Trophoblast cell (in vitro differentiated cells and primary cell): ENCODE results near the gene ADRB2.

Experiments used
- DNase-seq, 2 donors: peaks; one replicate each; pipeline ENCODE4 v3.0.0-alpha.2; 2016
- H2AFZ ChIP-seq: 2 replicates; pipeline ENCODE4 v1.6.1; 2013; ENCODE audit warnings: low read length, moderate library complexity, mild to moderate bottlenecking; ENCODE audit not compliant: insufficient read depth, poor library complexity
- H2AK5ac ChIP-seq: 2 replicates; pipeline ENCODE4 v1.6.1; 2013; ENCODE audit warnings: mild to moderate bottlenecking, low read length
- H2BK120ac ChIP-seq: 2 replicates; pipeline ENCODE4 v1.6.1; 2013; ENCODE audit warnings: low read length, mild to moderate bottlenecking, moderate library complexity; ENCODE audit not compliant: insufficient read depth, poor library complexity
- H2BK12ac ChIP-seq: 2 replicates; pipeline ENCODE4 v1.6.1; 2013; ENCODE audit warnings: mild to moderate bottlenecking, low read length, moderate library complexity
- H2BK5ac ChIP-seq: 2 replicates; pipeline ENCODE4 v1.6.1; 2013; ENCODE audit warnings: low read length, low read depth, moderate library complexity, mild to moderate bottlenecking; ENCODE audit not compliant: poor library complexity
- H3K14ac ChIP-seq: 2 replicates; pipeline ENCODE4 v1.6.1; 2013; ENCODE audit warnings: mild to moderate bottlenecking, low read length
- H3K18ac ChIP-seq: 2 replicates; pipeline ENCODE4 v1.6.1; 2013; ENCODE audit warnings: mild to moderate bottlenecking, low read length
- H3K23ac ChIP-seq: 2 replicates; pipeline ENCODE4 v1.6.1; 2013; ENCODE audit warnings: low read length
- H3K27ac ChIP-seq: 2 replicates; pipeline ENCODE4 v1.5.1; 2013; ENCODE audit warnings: low read depth, mild to moderate bottlenecking, inconsistent platforms, low read length, moderate library complexity
- H3K27me3 ChIP-seq: 2 replicates; pipeline ENCODE4 v1.6.1; 2013; ENCODE audit warnings: inconsistent platforms, mild to moderate bottlenecking, low read length, moderate library complexity; ENCODE audit not compliant: insufficient read depth
- H3K36me3 ChIP-seq, 2 experiments: 1 replicate in 1 of 2; 2 replicates in 1 of 2; pipeline ENCODE4 v1.6.1; 2013; ENCODE audit warnings: low read length in 2 of 2, mild to moderate bottlenecking in 2 of 2, moderate library complexity in 1 of 2; ENCODE audit not compliant: insufficient read depth in 2 of 2, control insufficient read depth in 1 of 2
- H3K4ac ChIP-seq: 2 replicates; pipeline ENCODE4 v1.6.1; 2013; ENCODE audit warnings: low read depth, mild to moderate bottlenecking, low read length, moderate library complexity
- H3K4me1 ChIP-seq, 2 experiments: 1 replicate in 1 of 2; 2 replicates in 1 of 2; pipeline ENCODE4 v1.6.1; 2013; ENCODE audit warnings: low read length in 2 of 2, mild to moderate bottlenecking in 2 of 2, moderate library complexity in 1 of 2; ENCODE audit not compliant: insufficient read depth in 2 of 2, control insufficient read depth in 1 of 2
- H3K4me2 ChIP-seq: 2 replicates; pipeline ENCODE4 v1.6.1; 2013; ENCODE audit warnings: inconsistent platforms, mild to moderate bottlenecking, low read length, moderate library complexity
- H3K4me3 ChIP-seq: 2 replicates; pipeline ENCODE4 v1.5.1; 2013; ENCODE audit warnings: mild to moderate bottlenecking, low read depth, low read length, inconsistent platforms
- H3K79me1 ChIP-seq: one replicate; pipeline ENCODE4 v1.6.1; 2013; ENCODE audit warnings: low read length
- H3K79me2 ChIP-seq: 2 replicates; pipeline ENCODE4 v1.6.1; 2013; ENCODE audit warnings: low read length, mild to moderate bottlenecking; ENCODE audit not compliant: control insufficient read depth, insufficient read depth, poor library complexity
- H3K9ac ChIP-seq: 2 replicates; pipeline ENCODE4 v1.6.1; 2013; ENCODE audit warnings: mild to moderate bottlenecking, low read length
- H3K9me3 ChIP-seq: 2 replicates; pipeline ENCODE4 v1.6.1; 2013; ENCODE audit warnings: low read depth, mild to moderate bottlenecking, control low read depth, inconsistent platforms, low read length; ENCODE audit not compliant: insufficient read depth
- H4K12ac ChIP-seq: 2 replicates; pipeline ENCODE4 v1.6.1; 2013; ENCODE audit warnings: low read depth, mild to moderate bottlenecking, low read length, moderate library complexity
- H4K8ac ChIP-seq: 2 replicates; pipeline ENCODE4 v1.6.1; 2013; ENCODE audit warnings: low read depth, mild to moderate bottlenecking, low read length, moderate library complexity
- H4K91ac ChIP-seq: one replicate; pipeline ENCODE4 v1.6.1; 2013; ENCODE audit warnings: low read depth, mild to moderate bottlenecking, low read length, moderate library complexity
- WGBS: extraction: QIAGEN DNeasy Blood & Tissue Kit; methylation state at CpG from one replicate; pipeline ENCODE4 v1.1.7; 2013; ENCODE audit warnings: missing lambda C conversion rate; ENCODE audit not compliant: insufficient read length, insufficient coverage; ENCODE audit errors: extremely low coverage; 5-methylcytosine and 5-hydroxymethylcytosine counted together

Gene ADRB2

DNA sequence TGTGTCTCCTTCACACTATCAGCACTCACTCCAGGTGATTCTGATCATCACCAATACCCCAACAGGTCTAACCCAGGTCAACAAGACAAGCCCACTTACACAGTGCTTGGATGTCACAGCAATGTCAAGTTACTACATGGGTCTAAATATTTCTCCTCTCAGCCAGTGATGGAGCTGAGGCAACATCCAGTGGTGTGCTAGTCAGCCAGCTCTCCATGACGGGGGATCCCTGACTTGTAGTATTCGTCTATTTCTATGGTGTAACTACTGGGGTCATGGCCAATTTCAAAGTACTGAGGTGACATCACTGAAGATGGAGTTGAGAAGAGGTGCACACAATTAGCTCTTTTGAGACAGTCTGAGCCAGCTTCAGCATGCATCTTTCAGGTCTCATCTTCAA, 31.1 kb downstream of the ADRB2 start:
- Histone ChIP-seq H3K36me3 (no peaks in the 10 kb centered on the region), H3K4me2 (no peak overlapping the region), H3K27ac (no peak overlapping the region), H3K4me3 (no peak overlapping the region), H4K8ac (no peak overlapping the region), H4K12ac (no peak overlapping the region), H2BK5ac (no peak overlapping the region), H3K4ac (no peak overlapping the region), H2BK12ac (no peak overlapping the region), H3K4me1 (no peaks in the 10 kb centered on the region), H3K9me3 (no peaks in the 10 kb centered on the region), H4K91ac (no peak overlapping the region), H2BK120ac (no peak overlapping the region), H2AK5ac (no peak overlapping the region), H3K23ac (no peak overlapping the region), H3K27me3 (no peaks in the 10 kb centered on the region), H3K9ac (no peak overlapping the region), H3K79me2 (no peaks in the 10 kb centered on the region), H3K14ac (no peak overlapping the region), H2AFZ (no peak overlapping the region), H3K18ac (no peak overlapping the region), H3K79me1 (no peaks in the 10 kb centered on the region)
- no peak for DNase-seq
- WGBS = no CpG with 5 or more reads among the region's 2 CpGs

DNA sequence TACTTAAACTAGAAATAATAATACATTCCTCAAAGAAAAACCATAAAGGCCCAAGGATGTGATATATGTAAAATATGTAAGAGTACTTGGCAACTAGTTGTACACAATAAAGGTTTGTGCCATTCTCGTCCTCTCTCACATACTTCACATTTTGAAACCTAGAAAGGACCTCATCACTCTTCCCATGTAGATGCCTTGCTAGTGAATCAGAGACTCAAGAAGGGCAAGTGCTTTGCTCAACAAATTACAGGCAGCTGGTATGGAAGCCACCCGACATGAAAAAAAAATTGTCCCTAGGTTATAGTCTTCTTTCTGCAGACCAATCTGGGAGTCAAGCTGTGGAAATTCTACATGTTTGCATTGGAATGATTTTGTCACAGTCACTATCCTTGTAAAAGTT, 31.7 kb downstream of the ADRB2 start:
- H4K91ac ChIP-seq = no peak overlapping the region
- WGBS = no CpG with 5 or more reads among the region's 2 CpGs

DNA sequence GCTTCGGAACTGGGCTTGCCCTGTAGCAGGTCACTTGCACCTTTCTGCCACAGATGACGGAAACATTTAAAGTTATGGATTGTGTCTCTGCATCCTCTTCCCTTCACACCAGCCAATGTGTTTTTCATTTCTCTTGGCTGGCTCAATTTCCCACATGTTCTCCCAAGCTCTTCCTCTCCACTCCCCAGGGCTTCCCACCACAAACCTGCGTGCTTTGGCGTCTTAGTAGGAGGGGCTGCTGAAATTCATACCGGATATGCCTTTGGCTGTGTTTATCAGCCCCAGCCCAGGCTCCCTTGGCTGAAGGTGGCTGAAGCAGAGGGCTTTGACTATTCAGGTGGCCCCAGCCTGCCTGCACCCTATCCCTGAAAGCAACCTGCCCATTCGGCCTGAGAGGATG, 32.1 kb downstream of the ADRB2 start:
- Histone ChIP-seq H3K4me3 (no peak overlapping the region), H2AFZ (no peak overlapping the region), H2BK12ac (no peak overlapping the region), H3K79me1 (no peaks in the 10 kb centered on the region), H4K12ac (no peak overlapping the region), H2BK120ac (no peak overlapping the region), H3K4me2 (no peak overlapping the region), H3K18ac (no peak overlapping the region), H3K4me1 (no peaks in the 10 kb centered on the region), H3K14ac (no peak overlapping the region), H3K9ac (no peak overlapping the region), H3K9me3 (no peaks in the 10 kb centered on the region), H4K8ac (no peak overlapping the region), H4K91ac (no peak overlapping the region), H3K23ac (no peak overlapping the region), H2AK5ac (no peak overlapping the region), H3K4ac (no peak overlapping the region), H3K27me3 (no peaks in the 10 kb centered on the region), H3K79me2 (no peaks in the 10 kb centered on the region), H2BK5ac (no peak overlapping the region), H3K36me3 (no peaks in the 10 kb centered on the region), H3K27ac (no peak overlapping the region)
- DNase-seq = no peak
- no CpG with 5 or more reads among the region's 6 CpGs for WGBS

More for the DNA sequence above, 31.7 kb downstream of the ADRB2 start:
- no peak overlapping the region for H3K23ac ChIP-seq
- no peak overlapping the region for H3K27ac ChIP-seq
- no peaks in the 10 kb centered on the region for H3K36me3 ChIP-seq
- no peak overlapping the region for H4K12ac ChIP-seq
- H3K4ac ChIP-seq = no peak overlapping the region
- no peak overlapping the region for H3K18ac ChIP-seq
- H2BK5ac ChIP-seq = no peak overlapping the region
- no peak overlapping the region for H2AFZ ChIP-seq
- H2BK12ac ChIP-seq = no peak overlapping the region
- no peak overlapping the region for H4K8ac ChIP-seq
- no peaks in the 10 kb centered on the region for H3K79me2 ChIP-seq
- no peak overlapping the region for H3K9ac ChIP-seq
- no peak overlapping the region for H3K4me3 ChIP-seq
- peak; percentile 81 to 96 for DNase-seq
- H3K9me3 ChIP-seq = no peaks in the 10 kb centered on the region
- H2AK5ac ChIP-seq = no peak overlapping the region
- H3K27me3 ChIP-seq = no peaks in the 10 kb centered on the region
- no peaks in the 10 kb centered on the region for H3K79me1 ChIP-seq
- no peak overlapping the region for H3K14ac ChIP-seq
- H3K4me2 ChIP-seq = no peak overlapping the region
- H2BK120ac ChIP-seq = no peak overlapping the region
- H3K4me1 ChIP-seq = no peaks in the 10 kb centered on the region

DNA sequence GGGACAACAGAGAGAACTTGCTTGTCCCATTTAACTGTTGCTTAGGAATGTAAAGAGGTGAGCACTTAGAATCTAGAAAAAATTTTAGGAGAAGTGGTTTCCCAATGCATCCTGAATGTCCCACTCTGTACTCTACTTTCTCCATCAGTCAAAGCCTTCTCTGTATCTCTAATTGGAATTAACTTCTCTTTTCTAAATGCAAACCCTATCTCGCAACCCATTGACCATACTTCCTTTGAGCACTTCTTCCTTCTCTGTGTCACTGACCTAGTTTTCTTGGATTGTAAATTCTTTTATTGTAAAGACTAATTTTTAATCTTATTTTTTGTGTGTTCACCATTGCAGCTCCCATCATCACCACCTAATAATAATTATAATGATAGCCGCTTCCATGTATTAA, 33.3 kb downstream of the ADRB2 start:
- DNase-seq = peak in 1 of 2 donors; percentile 3
- Histone ChIP-seq H3K27ac (no peak overlapping the region), H3K36me3 (no peaks in the 10 kb centered on the region), H4K12ac (no peak overlapping the region), H3K4ac (no peak overlapping the region), H3K9me3 (no peaks in the 10 kb centered on the region), H2AFZ (no peak overlapping the region), H3K9ac (no peak overlapping the region), H3K14ac (no peak overlapping the region), H3K18ac (no peak overlapping the region), H3K23ac (no peak overlapping the region), H2BK5ac (no peak overlapping the region), H3K4me2 (no peak overlapping the region), H2BK12ac (no peak overlapping the region), H4K91ac (no peak overlapping the region), H2AK5ac (no peak overlapping the region), H3K27me3 (no peaks in the 10 kb centered on the region), H3K4me3 (no peak overlapping the region), H3K4me1 (no peaks in the 10 kb centered on the region), H4K8ac (no peak overlapping the region), H2BK120ac (no peak overlapping the region), H3K79me1 (no peaks in the 10 kb centered on the region), H3K79me2 (no peaks in the 10 kb centered on the region)
- WGBS = no CpG with 5 or more reads among the region's 2 CpGs
